Nephron (organoid): ENCODE data around the gene SPOUT1.

Experiments
- H3K27ac Mint-ChIP-seq, 3 experiments: 2 replicates each; pipeline ENCODE4 v1.8.0; 2020; ENCODE audit warnings: mixed read lengths in 3 of 3, mild to moderate bottlenecking in 2 of 3, moderate library complexity in 1 of 3
- H3K27me3 Mint-ChIP-seq: 2 replicates; pipeline ENCODE4 v1.8.0; 2021; ENCODE audit warnings: low read depth, mild to moderate bottlenecking, moderate library complexity, mixed read lengths
- H3K36me3 Mint-ChIP-seq: 2 replicates; pipeline ENCODE4 v1.8.0; 2020; ENCODE audit warnings: low read depth, mixed read lengths
- H3K4me1 Mint-ChIP-seq: 2 replicates; pipeline ENCODE4 v1.8.0; 2020; ENCODE audit warnings: mixed read lengths
- H3K4me3 Mint-ChIP-seq, 3 experiments: 2 replicates each; pipeline ENCODE4 v1.8.0; 2020; ENCODE audit warnings: mild to moderate bottlenecking in 3 of 3, mixed read lengths in 3 of 3, moderate library complexity in 2 of 3
- H3K9me3 Mint-ChIP-seq: 2 replicates; pipeline ENCODE4 v1.8.0; 2020; ENCODE audit warnings: mixed read lengths
- CTCF ChIP-seq, 3 experiments: fragments of 200-600 bp; sonication (generic); IDR thresholded peaks; one replicate each; pipeline ENCODE4 v1.5.0; 2021; ENCODE audit warnings: antibody characterized with exemption in 3 of 3; ENCODE audit not compliant: unreplicated experiment in 3 of 3

Gene SPOUT1

GRCh38 chr9:128818099-128818838, 11.3 kb downstream of the SPOUT1 start, which contains the start of gene ENDOG:
ENDOG (plus strand) TSS chr9:128818500; CDS start chr9:128818685, 185 bp downstream.
- Mint-ChIP-seq H3K27me3 (peaks cover 3% of the 10 kb centered on the region), H3K36me3 (peaks cover 8% of the 10 kb centered on the region), H3K9me3 (no peaks in the 10 kb centered on the region), H3K4me3 (peak within 1 kb of the TSS; percentile 82 to 91 (median 89)), H3K4me1 (peaks cover 7% of the 10 kb centered on the region), H3K27ac (peak within 1 kb of the TSS; percentile 60 to 94 (median 84))
- TF ChIP-seq CTCF (IDR thresholded peaks at IDR 0.05; ENCODE audit: unreplicated experiment in 3 of 3), result peak; percentile 97

GRCh38 chr9:128810873-128811272, 18.7 kb downstream of the SPOUT1 start:
- TF ChIP-seq CTCF (IDR thresholded peaks at IDR 0.05; ENCODE audit: unreplicated experiment in 3 of 3), result no peak
- Mint-ChIP-seq H3K36me3 (peaks cover 16% of the 10 kb centered on the region), H3K27me3 (peaks cover 3% of the 10 kb centered on the region), H3K4me3 (no peak overlapping the region), H3K9me3 (no peaks in the 10 kb centered on the region), H3K27ac (no peak overlapping the region), H3K4me1 (no peaks in the 10 kb centered on the region)

- Mint-ChIP-seq H3K9me3 (no peaks in the 10 kb centered on the region), H3K27me3 (no peaks in the 10 kb centered on the region), H3K4me3 (no peak overlapping the region), H3K4me1 (no peaks in the 10 kb centered on the region), H3K36me3 (peaks cover 19% of the 10 kb centered on the region), H3K27ac (no peak overlapping the region)
- TF ChIP-seq CTCF (IDR thresholded peaks at IDR 0.05; ENCODE audit: unreplicated experiment in 3 of 3), result no peak
These were observed 19.8 kb downstream of the SPOUT1 start for GRCh38 chr9:128809831-128810230.

GRCh38 chr9:128809036-128809599, 20.5 kb downstream of the SPOUT1 start:
- no peak for TF ChIP-seq CTCF (IDR thresholded peaks at IDR 0.05; ENCODE audit: unreplicated experiment in 3 of 3)
- no peaks in the 10 kb centered on the region for H3K4me1 Mint-ChIP-seq
- peaks cover 19% of the 10 kb centered on the region for H3K36me3 Mint-ChIP-seq
- no peak overlapping the region for H3K27ac Mint-ChIP-seq
- H3K4me3 Mint-ChIP-seq, result no peak overlapping the region
- H3K27me3 Mint-ChIP-seq, result no peaks in the 10 kb centered on the region
- H3K9me3 Mint-ChIP-seq, result no peaks in the 10 kb centered on the region

- Mint-ChIP-seq H3K27ac (no peak overlapping the region), H3K4me1 (no peaks in the 10 kb centered on the region), H3K36me3 (peaks cover 25% of the 10 kb centered on the region), H3K4me3 (no peak overlapping the region), H3K9me3 (no peaks in the 10 kb centered on the region), H3K27me3 (no peaks in the 10 kb centered on the region)
- TF ChIP-seq CTCF (IDR thresholded peaks at IDR 0.05; ENCODE audit: unreplicated experiment in 3 of 3), result no peak
These were observed 21.1 kb downstream of the SPOUT1 start for GRCh38 chr9:128808543-128808942.

- no peak for TF ChIP-seq CTCF (IDR thresholded peaks at IDR 0.05; ENCODE audit: unreplicated experiment in 3 of 3)
- H3K4me3 Mint-ChIP-seq, result no peak overlapping the region
- H3K4me1 Mint-ChIP-seq, result no peaks in the 10 kb centered on the region
- H3K9me3 Mint-ChIP-seq, result no peaks in the 10 kb centered on the region
- peaks cover 32% of the 10 kb centered on the region for H3K36me3 Mint-ChIP-seq
- H3K27me3 Mint-ChIP-seq, result no peaks in the 10 kb centered on the region
- H3K27ac Mint-ChIP-seq, result no peak overlapping the region
These were observed 21.8 kb downstream of the SPOUT1 start for GRCh38 chr9:128807827-128808226.
